Osteoblast (primary cell): ENCODE data around the gene LRP10. TPM values are rescaled to one million over a fixed set of nuclear protein-coding genes. Genes with fewer than 3 reads are reported as not detected.

Source experiments
- DNase-seq: peaks from one replicate; pipeline ENCODE4 v3.0.0; 2011; ENCODE audit warnings: low spot score, mixed read lengths; ENCODE audit not compliant: insufficient read length; ENCODE audit errors: missing footprints
- H2AFZ ChIP-seq: 2 replicates; pipeline ENCODE4 v1.6.0; 2011; ENCODE audit warnings: mild to moderate bottlenecking, low read length
- H3K27ac ChIP-seq: 2 replicates; pipeline ENCODE4 v1.5.1; 2011; ENCODE audit warnings: mild to moderate bottlenecking, low read depth, low read length, moderate library complexity
- H3K27me3 ChIP-seq: 2 replicates; pipeline ENCODE4 v1.6.0; 2012; ENCODE audit warnings: mild to moderate bottlenecking, control low read depth, inconsistent platforms, low read length, moderate library complexity; ENCODE audit not compliant: insufficient read depth
- H3K36me3 ChIP-seq: 2 replicates; pipeline ENCODE4 v1.5.1; 2011; ENCODE audit warnings: mild to moderate bottlenecking, low read length, control low read depth, moderate library complexity; ENCODE audit not compliant: insufficient read depth
- H3K4me1 ChIP-seq: 2 replicates; pipeline ENCODE4 v1.5.1; 2011; ENCODE audit warnings: mild to moderate bottlenecking, low read length, control low read depth, moderate library complexity; ENCODE audit not compliant: insufficient read depth
- H3K4me2 ChIP-seq: 2 replicates; pipeline ENCODE4 v1.6.0; 2011; ENCODE audit warnings: mild to moderate bottlenecking, low read length; ENCODE audit not compliant: insufficient read depth
- H3K4me3 ChIP-seq: fragments of 200-600 bp; sonication (generic); 3 replicates; pipeline ENCODE4 v1.5.1; 2012; ENCODE audit warnings: mild to moderate bottlenecking, low read length, inconsistent platforms; ENCODE audit not compliant: insufficient read depth
- H3K79me2 ChIP-seq: 2 replicates; pipeline ENCODE4 v1.6.0; 2012; ENCODE audit warnings: mild to moderate bottlenecking, low read length, control low read depth, inconsistent platforms; ENCODE audit not compliant: insufficient read depth
- H3K9me3 ChIP-seq: 2 replicates; pipeline ENCODE4 v1.5.1; 2011; ENCODE audit warnings: low read depth, low read length, control low read depth
- H4K20me1 ChIP-seq: 2 replicates; pipeline ENCODE4 v1.6.0; 2012; ENCODE audit warnings: mild to moderate bottlenecking, low read length, control low read depth; ENCODE audit not compliant: insufficient read depth
- CTCF ChIP-seq: IDR thresholded peaks from 2 replicates; pipeline ENCODE4 v1.5.1; 2011; ENCODE audit warnings: mild to moderate bottlenecking, low read depth, low read length, moderate library complexity; ENCODE audit errors: extremely low read depth
- total RNA-seq: library from RNA; depleted of rRNA; stranded (reverse); fragments of >200 nt; gene quantifications from 2 replicates; pipeline ENCODE4 v1.2.3, GENCODE V29; 2012

The LRP10 gene
- total RNA-seq, 1 donor, result 147 TPM

DNA sequence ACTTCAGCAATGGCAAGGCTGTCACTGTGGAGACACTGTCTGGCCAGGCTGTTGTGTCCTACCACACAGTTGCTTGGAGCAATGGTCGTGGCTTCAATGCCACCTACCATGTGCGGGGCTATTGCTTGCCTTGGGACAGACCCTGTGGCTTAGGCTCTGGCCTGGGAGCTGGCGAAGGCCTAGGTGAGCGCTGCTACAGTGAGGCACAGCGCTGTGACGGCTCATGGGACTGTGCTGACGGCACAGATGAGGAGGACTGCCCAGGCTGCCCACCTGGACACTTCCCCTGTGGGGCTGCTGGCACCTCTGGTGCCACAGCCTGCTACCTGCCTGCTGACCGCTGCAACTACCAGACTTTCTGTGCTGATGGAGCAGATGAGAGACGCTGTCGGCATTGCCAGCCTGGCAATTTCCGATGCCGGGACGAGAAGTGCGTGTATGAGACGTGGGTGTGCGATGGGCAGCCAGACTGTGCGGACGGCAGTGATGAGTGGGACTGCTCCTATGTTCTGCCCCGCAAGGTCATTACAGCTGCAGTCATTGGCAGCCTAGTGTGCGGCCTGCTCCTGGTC is 4.3 kb downstream of the LRP10 start:
- H3K27me3 ChIP-seq, result no peaks in the 10 kb centered on the region
- peaks cover 53% of the 10 kb centered on the region for H3K36me3 ChIP-seq

GRCh38 chr14:22877000-22877501 is 5.5 kb downstream of the LRP10 start:
- Histone ChIP-seq H3K79me2 (peaks cover 33% of the 10 kb centered on the region), H3K36me3 (peaks cover 53% of the 10 kb centered on the region)

More for the DNA sequence above, 4.3 kb downstream of the LRP10 start:
- peak; percentile 62 for DNase-seq
- Histone ChIP-seq H3K4me1 (peaks cover 15% of the 10 kb centered on the region), H3K79me2 (peaks cover 33% of the 10 kb centered on the region), H3K4me3 (no peak overlapping the region), H4K20me1 (peaks cover 24% of the 10 kb centered on the region), H3K27ac (no peak overlapping the region), H3K9me3 (no peaks in the 10 kb centered on the region), H2AFZ (no peak overlapping the region), H3K4me2 (no peak overlapping the region)
- no peak for TF ChIP-seq CTCF

DNA sequence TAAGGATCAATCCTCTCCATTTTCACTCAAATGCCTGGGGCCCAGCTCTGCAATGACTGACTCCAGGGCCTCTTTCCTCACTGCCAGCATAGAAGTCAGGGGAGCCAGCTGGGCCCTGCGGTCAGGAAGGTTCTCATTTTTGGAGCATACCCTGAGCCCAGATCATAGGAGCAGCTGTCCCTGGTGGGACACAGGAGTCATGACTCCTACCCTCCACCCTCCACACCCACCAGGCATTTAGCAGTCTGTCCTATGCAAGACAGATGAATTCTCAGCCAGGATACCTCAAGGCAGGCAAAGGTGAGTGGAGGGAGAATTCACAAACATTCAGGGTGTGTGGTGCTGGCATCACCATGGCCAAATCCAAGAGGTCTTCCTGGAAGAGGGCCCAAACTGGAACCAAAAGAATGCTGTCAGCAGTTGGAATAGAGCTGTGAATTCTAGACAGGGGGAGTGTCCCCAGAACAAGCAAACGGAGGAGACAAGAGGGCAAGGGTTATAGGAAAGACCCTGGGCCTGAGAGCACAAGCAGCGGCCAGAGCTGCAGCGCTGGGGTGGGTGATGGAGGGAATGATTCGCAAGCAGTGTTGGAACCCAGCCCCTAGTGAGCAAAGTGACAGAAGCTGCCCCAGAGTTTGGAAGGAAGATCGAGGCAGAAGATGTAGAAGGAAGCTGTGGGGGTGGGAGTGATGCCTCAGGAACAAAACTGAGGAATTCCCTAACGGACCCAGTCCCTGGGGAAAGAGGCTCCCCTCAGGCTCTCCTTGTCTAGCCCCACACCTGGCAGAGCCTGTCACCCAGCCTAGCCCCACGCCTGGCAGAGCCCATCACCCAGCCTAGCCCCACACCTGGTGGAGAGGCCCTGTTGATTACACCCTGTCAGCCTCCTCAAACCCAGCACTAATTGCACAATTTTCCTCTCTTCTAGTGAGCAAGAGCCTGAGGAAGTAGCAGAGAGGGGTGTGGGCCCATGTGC is 7.0 kb downstream of the LRP10 start:
- TF ChIP-seq CTCF, result no peak
- Histone ChIP-seq H3K4me1 (peaks cover 3% of the 10 kb centered on the region), H3K9me3 (no peaks in the 10 kb centered on the region), H4K20me1 (peaks cover 24% of the 10 kb centered on the region), H3K4me3 (no peak overlapping the region), H3K27me3 (no peaks in the 10 kb centered on the region), H3K4me2 (no peak overlapping the region), H3K79me2 (peaks cover 24% of the 10 kb centered on the region), H2AFZ (no peak overlapping the region), H3K36me3 (peaks cover 53% of the 10 kb centered on the region), H3K27ac (no peak overlapping the region)
- peak; percentile 38 for DNase-seq

More at GRCh38 chr14:22877000-22877501, 5.5 kb downstream of the LRP10 start:
- Histone ChIP-seq H3K27me3 (no peaks in the 10 kb centered on the region), H3K9me3 (no peaks in the 10 kb centered on the region), H2AFZ (no peak overlapping the region), H3K4me2 (no peak overlapping the region), H3K27ac (no peak overlapping the region), H4K20me1 (peaks cover 24% of the 10 kb centered on the region), H3K4me1 (peaks cover 10% of the 10 kb centered on the region), H3K4me3 (no peak overlapping the region)
- no peak for TF ChIP-seq CTCF
- DNase-seq, result no peak

- no peak overlapping the region for H3K27ac ChIP-seq
- H2AFZ ChIP-seq, result no peak overlapping the region
- peak; percentile 71 for DNase-seq
- no peak overlapping the region for H3K4me2 ChIP-seq
- H4K20me1 ChIP-seq, result no peaks in the 10 kb centered on the region
- no peaks in the 10 kb centered on the region for H3K27me3 ChIP-seq
- peaks cover 21% of the 10 kb centered on the region for H3K36me3 ChIP-seq
- no peaks in the 10 kb centered on the region for H3K9me3 ChIP-seq
- H3K4me1 ChIP-seq, result peaks cover under 1% of the 10 kb centered on the region
- no peak for TF ChIP-seq CTCF
- no peaks in the 10 kb centered on the region for H3K79me2 ChIP-seq
- no peak overlapping the region for H3K4me3 ChIP-seq
Observed at GRCh38 chr14:22882064-22882463, 10.5 kb downstream of the LRP10 start.
